Mammary epithelial cell (primary cell): ENCODE results near the gene SYTL1.

Experiments used
- CTCF ChIP-seq, 2 donors: IDR thresholded peaks in 1 of 2; conservative IDR thresholded peaks in 1 of 2; 2 replicates each; pipeline ENCODE4 v1.5.1; 2011 to 2012; ENCODE audit warnings: inconsistent platforms in 2 of 2, low read length in 2 of 2, mild to moderate bottlenecking in 2 of 2, control low read depth in 1 of 2, low read depth in 1 of 2; ENCODE audit not compliant: insufficient read depth in 1 of 2; ENCODE audit errors: extremely low read depth in 1 of 2
- EZH2 ChIP-seq: IDR thresholded peaks from 2 replicates; pipeline ENCODE4 v1.6.1; 2012; ENCODE audit warnings: low read length, inconsistent platforms, borderline replicate concordance

- no peak for TF ChIP-seq CTCF (conservative IDR thresholded peaks at IDR 0.05 in 1 of 2, IDR thresholded peaks at IDR 0.05 in 1 of 2; ENCODE audit: extremely low read depth in 1 of 2, insufficient read depth in 1 of 2, low read depth in 1 of 2, low read length in 2 of 2)
- TF ChIP-seq EZH2 = no peak
Observed at GRCh38 chr1:27346991-27347624, 5.3 kb downstream of the SYTL1 start.
